Measurements from ENCODE around the gene ZHX3.
A peak's percentile ranks its signal among the peaks of the same experiment; 100 is the strongest.

Gene ZHX3

DNA sequence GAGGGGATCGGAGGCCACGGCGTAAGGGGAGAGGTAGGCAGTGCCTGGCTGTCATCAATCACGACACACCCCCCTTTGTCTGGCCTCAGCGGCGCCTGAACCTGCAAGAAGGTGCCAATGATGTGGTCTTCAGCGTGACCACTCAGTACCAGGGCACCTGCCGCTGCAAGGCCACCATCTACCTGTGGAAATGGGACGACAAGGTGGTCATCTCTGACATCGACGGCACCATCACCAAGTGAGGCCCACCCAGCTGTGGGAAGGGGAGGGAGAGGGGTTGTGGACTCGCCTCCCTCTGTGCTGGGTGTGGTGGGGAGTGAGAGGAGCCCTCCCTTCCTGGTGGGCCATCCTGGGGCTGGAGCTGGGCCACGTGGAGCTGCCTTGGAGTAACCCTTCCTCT, 39.4 kb upstream of the ZHX3 start:
- no peak for DNase-seq

DNA sequence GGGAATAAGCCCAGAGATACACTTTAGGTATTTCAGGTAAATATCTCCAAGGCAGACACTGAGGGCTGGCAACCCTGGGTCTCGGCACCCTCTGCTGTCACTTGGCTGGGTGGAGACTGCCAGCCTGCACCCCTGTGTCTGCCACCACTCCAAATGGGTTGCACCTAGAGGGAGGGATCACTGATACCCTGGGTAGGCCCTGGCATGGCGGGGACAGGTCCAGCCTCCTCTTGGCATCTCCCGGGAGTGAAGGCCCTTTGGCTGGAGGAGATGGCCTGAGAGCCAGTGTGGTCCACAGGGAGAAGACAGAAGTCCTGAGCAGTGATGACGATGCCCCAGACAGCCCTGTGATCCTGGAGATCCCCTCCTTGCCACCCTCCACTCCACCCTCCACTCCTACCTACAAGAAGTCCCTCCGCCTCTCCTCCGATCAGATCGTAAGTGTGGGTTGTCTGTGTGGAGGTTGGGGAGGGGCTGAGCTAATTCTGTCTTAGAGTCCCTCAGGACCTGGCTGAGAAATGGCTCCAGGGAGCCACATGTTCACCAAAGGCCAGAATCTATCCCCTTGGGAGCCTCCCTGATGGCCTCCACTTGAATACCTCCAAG, 38.2 kb upstream of the ZHX3 start:
- no peak for DNase-seq

GRCh38 chr20:41355192-41355591, 37.7 kb upstream of the ZHX3 start:
- no peak for DNase-seq

DNA sequence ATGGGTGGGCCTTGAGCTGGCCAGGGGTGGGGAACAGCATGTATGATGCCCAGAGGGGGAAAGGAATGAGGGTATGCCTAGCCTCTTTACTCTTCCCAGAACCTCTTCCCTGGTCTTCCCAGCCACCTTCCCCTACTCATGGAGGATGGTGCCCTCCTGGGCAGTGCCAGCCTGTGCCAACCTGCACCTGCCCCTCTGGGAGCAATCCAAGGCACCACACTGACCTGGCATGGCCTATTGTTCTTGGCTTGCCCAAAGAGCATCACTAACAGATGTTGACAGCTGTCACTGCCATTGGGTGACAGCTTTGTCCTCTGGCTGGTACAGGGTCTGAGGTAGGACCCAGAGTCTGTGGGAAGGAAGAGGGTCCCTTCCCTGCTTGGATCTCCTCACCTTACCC, 36.0 kb upstream of the ZHX3 start:
- no peak for DNase-seq

GRCh38 chr20:41352666-41353065, 35.1 kb upstream of the ZHX3 start:
- DNase-seq = no peak

DNA sequence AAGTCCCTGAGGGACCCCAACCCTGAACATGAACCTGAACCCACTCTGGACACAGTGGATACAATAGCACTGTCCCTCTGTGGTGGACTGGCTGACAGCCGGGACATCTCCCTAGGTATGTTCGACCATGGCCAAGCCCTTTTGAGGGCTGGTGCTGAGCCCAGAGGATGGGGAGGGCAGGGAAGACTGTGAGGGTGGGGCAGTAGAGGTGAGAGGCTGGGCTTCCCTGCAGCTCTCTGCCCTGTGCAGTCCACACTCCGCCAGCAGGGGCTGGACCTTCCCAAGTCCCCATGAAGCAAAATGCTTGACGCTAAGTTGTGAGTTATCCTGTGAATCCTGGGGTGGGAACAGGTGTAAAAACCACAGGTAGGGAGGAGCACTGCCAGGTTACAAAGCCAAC, 34.6 kb upstream of the ZHX3 start:
- no peak for DNase-seq

- DNase-seq = no peak
Measured at GRCh38 chr20:41350408-41350962, 33.0 kb upstream of the ZHX3 start.

- no peak for DNase-seq
Measured at GRCh38 chr20:41349943-41350342, 32.4 kb upstream of the ZHX3 start.

GRCh38 chr20:41349266-41349665, 31.7 kb upstream of the ZHX3 start:
- no peak for DNase-seq

DNA sequence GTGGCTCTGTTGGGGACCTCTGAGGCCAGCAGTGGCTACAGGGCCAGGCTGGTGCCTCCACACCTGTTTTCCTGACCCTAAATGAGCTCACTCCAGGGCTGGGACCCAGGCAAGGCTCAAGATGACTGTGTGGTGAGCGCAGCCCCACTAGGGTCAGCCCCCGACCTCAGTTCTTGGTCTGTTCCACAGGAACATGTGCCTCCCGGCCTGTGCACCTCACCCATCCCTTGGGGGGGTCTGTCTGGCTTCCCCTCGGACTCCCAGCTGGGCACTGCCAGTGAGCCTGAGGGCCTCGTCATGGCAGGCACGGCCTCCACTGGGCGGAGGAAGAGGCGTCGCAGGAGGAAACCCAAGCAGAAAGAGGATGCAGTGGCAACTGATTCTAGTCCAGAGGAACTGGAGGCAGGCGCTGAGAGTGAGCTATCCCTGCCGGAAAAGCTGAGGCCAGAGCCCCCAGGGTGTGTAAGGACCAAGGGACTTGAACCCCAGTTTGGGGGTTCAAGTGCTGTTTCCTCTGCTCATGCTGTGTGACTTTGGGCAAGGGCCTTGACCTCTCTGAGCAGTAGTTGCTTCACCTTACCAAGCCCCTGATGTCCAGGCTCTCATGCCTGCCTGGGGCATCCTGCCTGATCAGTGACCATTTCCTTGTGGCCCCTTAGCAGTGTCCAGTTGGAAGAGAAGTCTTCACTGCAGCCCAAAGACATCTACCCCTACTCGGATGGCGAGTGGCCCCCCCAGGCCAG, 31.1 kb upstream of the ZHX3 start:
- DNase-seq = no peak

DNA sequence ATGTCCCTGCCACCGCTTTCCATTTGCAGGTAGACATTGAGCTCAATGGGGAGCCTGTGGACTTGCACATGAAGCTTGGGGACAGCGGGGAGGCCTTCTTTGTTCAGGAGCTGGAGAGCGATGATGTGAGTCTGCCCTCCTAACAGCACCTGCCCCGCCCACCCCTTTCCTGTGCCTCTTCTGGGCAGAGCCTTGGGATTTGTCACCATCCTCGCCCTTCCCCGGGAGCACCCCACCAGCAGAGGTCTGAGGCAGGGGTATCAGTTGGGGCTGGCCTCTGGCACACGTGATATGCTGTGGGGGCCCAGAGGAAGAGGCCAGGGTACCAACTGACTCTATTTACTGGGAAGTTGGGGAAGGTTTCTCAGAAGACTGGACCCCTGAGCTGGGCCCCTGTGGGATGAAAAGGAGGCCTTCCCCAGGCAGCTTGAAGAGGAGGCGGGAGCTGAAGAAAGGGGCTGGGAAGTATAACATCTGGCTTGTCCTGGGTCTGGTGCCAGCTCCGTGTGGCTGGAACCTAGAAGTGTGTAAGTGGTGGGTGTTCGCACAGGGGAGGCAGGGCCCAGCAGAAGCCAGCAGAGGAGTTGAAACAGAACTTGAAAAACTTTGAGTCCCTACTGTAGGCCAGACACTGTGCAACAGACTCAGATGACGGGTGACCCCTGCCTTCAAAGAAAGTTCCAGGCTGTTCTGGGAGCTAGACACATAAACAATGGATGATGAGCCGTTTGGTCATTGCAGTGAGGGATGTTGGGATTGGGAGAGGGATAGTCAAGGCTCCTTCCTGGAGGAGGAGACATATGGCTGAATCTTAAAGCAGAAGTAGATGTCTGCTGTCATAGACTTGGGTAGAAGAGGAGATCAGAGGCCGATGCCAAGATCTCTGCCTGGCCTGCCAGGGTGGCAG, 30.2 kb upstream of the ZHX3 start:
- DNase-seq = no peak

GRCh38 chr20:41345729-41346067, 28.2 kb upstream of the ZHX3 start:
- DNase-seq = no peak

DNA sequence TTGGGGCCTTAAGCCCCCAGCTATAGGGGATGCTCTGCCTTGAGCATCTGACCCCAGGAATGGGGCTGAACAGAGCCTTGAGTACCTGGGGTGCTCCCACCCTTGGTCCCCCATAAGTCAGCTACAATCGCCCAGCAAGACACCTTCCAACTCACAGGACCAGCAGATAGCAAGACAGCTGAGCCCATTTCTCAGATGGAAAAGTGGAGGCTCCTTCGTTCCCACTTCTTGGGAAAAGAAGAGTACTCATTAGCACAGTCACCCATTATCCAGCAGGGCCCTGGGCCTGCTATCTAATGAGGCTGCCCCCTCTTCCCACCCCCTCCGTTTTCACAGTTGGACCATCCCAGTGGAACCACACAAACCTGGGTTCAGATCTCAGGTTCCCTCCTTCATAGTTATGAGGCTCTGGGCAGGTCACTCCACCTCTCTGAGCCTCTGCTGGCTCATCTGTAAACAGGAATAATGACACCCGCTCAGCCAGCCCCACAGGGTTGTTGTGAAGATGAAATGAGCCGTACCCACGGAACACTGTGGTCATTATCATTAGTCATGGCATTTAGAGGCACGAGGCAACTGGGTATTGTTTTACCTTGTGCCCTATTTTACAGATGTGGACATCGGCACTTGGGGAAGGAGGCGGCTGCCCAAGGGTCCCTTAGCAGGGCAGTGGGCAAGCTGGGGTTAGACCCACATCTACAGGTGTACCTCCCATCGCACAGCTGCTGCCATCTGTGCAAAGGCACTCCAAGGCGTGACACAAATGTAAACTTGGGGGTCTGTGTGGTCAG, 27.6 kb upstream of the ZHX3 start:
- no peak for DNase-seq

- no peak for DNase-seq
Measured at GRCh38 chr20:41344477-41344876, 26.9 kb upstream of the ZHX3 start.

DNA sequence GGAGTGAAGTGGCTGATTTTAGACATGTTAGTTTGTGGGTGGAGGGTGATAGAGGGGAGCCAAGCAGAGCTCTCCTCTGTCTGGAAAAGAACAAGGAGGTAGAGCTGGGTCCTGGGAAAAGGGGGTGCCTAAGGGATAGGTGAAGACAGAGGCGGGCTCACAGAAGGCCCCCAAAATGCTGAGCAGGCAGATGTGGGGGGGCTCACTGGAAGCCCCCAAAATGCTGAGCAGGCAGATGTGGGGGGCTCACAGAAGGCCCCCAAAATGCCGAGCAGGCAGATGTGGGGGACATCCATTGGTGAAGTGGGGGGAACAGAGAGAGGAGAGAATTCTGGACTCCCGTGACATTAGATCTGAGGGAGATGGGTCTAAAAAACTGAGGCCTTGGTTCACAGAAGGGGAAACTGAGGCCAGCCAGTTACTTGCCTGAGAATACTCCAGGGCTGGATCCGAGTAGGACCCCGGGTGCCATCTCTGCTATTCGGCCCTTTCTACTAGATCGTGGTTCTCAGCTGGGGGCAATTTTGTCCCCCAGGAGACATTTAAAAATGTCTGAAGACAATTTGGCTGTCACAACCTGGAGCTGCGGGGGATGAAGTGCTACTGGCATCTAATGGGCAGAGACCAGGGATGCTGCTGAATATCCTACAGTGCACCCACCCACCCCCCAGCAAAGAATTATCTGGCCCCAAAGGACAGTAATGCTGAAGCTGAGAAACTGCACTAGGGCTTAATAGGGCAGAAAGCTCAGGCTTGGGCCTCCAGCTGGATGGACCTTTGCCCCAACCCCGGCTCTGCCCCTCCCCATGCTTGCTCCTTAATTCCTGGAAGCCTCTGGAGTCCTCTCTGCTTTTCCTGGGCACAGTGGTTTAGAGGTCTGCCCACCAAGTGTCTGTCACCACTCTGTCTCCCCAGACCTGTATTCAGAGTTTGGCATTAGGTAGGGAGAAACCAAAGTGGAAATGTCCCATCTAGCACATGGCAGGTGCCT, 25.2 kb upstream of the ZHX3 start:
- DNase-seq = no peak

- DNase-seq = peak; percentile 77
Measured at GRCh38 chr20:41340327-41341055, 23.0 kb upstream of the ZHX3 start, which contains the start of gene LPIN3. LPIN3 (plus strand) TSS chr20:41340821; CDS start chr20:41345804, 4,983 bp downstream.

- peak; percentile 85 for DNase-seq
Measured at GRCh38 chr20:41339957-41340326, 22.4 kb upstream of the ZHX3 start.

DNA sequence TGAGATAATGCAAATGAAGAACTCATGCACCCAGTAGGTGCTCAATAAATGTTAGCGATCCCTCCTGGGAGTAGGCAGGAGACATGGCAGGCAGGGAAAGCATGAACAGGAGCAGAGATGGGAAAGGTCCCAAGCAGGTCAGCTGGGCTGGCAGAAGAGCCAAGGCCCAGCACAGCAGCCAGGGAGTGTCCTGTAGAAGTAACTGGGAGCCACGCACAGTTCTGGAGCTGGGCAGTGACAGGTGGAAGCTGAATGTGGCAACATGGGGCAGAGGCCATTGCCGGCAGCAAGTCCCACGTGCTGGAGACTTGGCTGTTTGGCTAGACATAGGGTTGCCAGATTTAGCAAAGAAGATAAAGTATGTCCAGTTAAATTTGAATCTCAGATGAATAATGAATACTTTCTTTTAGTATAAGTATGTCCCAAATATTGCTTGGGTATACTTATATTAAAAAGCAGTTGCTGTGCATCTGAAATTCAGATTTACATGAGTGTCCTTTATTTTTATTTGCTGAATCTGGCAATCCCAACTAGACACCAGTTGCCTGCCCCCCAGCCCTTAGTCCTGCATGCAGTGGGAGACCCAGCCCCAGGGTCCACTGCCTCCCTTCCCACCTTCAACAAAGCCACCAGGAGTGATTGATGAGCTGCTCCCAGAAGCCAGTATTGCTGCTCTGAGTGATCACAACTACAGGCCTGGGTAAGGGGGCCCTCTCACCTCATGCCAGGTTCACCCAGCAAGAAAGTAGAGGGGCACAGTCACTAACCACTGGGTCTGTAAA, 19.4 kb upstream of the ZHX3 start:
- no peak for DNase-seq

DNA sequence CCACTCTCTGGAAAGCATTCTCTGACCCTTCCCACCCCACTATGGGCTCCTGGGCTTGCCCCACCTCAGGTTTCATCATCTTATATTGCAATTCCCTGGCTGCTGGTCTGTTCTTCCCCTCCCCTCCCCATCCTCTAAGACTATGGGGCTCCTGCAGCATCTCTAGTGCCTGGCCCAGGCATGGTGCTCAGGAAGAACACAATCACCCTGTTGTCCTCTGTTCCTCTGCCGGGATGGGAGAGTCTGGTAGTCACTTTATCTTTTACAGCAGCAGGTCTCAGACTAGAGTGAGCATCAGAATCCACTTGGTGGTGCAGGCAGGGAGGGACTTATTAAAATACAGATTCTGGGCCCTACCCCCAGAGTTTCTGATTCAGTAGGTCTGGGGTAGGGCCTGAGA, 18.1 kb upstream of the ZHX3 start:
- no peak for DNase-seq
